NCI-H526 (cell line): ENCODE results near the gene LBX2.

Source experiments
- DNase-seq, 2 experiments: peaks; one replicate each; lab custom pipeline; 2025; lab: John Stamatoyannopoulos, UW

LBX2 gene

DNA sequence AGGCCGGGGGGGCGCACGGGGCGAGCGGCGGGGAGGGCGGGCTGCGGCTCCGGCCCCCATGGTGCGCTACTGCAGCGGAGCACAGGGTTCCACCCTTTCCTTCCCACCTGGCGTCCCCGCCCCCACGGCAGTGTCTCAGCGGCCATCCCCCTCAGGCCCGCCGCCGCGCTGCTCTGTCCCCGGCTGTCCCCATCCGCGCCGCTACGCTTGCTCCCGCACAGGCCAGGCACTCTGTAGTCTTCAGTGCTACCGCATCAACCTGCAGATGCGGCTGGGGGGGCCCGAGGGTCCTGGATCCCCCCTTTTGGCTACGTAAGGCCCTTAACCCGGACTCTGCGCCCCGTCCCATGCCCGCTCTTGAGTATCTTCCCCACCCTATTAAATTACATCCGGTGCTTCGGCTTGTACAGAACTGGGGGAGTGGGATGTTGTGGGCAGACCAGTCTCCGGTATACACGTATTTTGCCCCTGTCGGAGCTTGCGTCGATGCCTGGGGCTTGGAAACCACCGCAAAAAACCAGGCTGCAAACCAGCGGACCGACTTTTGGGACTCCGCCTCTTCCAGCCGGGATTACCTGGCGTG lies 41.8 kb downstream of the LBX2 start:
- peak; percentile 56 to 84 for DNase-seq

DNA sequence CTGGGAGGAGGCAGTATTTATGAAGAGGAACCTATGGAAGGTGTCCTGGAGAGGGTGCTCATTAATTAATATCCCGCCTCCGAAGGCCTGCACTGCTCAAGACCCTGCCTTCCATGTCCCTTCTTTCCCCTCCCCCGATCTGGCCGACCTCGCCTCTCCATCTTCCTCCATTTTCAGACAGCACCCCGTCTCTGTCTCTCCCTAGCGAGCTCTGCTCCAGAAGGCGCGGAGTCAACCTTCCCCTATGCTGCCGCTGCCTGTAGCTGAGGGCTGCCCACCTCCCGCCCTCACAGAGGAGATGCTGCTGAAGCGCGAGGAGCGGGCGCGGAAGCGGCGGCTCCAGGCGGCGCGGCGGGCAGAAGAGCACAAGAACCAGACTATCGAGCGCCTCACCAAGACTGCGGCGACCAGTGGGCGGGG lies 42.3 kb downstream of the LBX2 start:
- peak; percentile 56 to 84 for DNase-seq

DNA sequence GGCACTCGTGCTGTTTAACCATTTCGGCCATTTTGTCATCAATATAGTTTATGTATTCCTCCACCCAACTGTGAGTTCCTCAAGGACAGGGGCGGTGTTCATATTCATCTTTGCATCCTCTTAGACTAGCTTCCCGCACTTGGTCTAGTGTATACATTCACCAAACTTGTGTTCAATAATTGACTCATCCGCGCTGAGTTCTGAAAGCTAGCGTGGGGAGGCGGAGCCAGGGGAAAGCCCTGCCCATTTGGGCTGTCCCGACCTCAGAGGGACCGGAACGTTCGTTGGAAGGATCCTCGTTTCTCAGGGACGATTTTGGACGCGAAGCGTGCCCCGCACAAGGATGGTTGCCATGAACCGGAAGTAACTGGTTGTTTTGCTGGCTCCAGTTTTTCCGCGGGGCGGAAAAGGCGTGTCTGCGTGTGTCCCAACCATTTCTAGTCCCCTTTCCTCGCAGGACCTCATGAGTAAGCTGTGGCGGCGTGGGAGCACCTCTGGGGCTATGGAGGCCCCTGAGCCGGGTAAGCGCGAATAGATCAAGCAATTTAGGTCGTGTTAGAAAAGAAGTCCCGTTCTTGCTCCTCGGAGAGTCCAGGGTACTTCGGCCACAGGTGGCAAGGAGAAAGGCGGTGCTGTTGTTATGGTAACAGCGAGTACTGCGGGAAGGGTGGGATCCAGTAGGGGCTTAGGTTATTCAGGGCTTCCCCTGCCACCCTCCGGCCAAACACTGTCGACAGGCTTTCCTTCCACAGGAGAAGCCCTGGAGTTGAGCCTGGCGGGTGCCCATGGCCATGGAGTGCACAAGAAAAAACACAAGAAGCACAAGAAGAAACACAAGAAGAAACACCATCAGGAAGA lies 44.5 kb downstream of the LBX2 start, which contains the start of gene INO80B:
TSS of gene INO80B (plus strand) at position 434 of the 858 bp plus-strand sequence. CDS start at position 464, 30 bp downstream.
- peak; percentile 92 to 97 for DNase-seq

DNA sequence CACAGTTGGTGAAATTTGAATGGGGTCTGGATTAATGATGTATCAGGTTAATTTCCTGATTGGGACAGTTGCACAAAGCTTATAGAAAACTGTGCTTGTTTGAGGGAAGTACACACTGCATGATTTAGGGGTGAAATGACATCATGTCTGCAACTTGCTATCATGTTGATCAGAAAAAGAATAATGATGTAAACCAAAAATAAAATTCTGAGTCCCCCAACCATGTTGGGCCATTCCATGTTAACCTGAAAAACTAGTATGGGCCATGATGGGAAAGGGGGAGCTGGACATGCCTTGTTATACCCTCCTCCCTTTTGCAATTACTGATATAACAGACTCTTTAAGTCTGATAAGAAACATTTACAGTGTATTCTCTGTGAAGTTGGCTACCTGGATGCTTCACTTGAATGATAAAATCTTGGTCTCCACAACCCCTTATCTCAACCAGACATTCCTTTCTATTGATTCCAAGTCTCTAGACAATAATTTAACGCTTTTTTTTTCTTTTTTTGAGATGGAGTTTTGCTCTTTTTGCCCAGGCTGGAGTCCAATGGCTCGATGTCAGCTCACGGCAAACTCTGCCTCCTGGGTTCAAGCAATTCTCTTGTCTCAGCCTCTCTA lies 48.7 kb downstream of the LBX2 start:
- no peak for DNase-seq

DNA sequence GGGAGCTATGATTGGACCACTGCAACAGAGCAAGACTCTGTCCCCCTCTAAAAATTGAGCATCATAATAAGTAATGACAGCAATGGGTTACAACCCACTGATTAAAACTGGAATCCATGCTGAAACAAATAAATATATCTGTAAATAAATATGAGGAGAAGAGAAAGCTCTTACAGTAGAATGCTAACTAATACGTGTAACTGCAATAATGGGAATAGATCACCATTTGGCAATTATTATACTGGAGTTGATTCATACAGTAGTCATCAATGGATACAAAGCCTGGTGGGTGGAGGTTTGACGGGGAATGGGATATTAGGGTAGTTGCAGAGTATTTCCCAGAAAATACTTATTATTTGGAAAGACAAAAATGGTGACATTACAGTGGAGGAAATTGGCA lies 50.6 kb downstream of the LBX2 start:
- DNase-seq: no peak
